Measurements from ENCODE around the gene UBE2L6. TPM values are rescaled to one million over a fixed set of nuclear protein-coding genes. Genes with fewer than 3 reads are reported as not detected.
"Not testable (repeated sequence)": the region's sequence is repeated elsewhere in the genome, so short reads cannot be mapped to it uniquely, and the experiment has no call there.

Gene UBE2L6
- total RNA-seq, 1 experiment from 2014 or later, result 51.2 TPM

DNA sequence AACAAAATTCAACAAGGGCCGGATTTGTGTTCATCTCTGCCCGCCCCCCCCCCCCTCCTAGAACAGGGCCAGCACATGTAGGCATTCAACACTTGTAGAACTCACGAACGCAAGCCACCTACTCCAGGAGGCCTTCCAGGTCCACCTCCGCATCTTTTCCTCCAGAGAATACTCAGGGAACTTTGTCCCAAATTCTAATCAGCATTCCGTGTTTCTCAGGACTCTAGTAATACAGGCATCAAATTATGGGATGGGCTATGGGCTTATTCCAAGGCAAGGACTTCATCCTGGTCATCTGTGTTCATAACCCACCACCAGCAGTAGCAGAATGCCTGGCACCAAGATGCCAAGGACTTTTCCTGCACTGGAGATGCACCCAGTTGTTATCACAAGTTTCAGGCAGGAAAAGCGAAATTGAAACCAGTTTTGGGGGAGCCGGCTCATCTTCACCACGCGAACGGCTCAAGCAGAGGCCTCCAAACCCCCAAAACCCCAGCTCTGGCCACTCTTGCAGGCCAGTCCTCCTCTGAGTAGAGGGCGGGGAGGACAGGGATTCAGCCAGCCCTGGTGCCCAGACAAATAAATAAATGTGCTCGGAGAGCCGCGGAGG, 462 bp downstream of the UBE2L6 start:
- peak; percentile 17 for DNase-seq (ENCODE audit: low read depth)

DNA sequence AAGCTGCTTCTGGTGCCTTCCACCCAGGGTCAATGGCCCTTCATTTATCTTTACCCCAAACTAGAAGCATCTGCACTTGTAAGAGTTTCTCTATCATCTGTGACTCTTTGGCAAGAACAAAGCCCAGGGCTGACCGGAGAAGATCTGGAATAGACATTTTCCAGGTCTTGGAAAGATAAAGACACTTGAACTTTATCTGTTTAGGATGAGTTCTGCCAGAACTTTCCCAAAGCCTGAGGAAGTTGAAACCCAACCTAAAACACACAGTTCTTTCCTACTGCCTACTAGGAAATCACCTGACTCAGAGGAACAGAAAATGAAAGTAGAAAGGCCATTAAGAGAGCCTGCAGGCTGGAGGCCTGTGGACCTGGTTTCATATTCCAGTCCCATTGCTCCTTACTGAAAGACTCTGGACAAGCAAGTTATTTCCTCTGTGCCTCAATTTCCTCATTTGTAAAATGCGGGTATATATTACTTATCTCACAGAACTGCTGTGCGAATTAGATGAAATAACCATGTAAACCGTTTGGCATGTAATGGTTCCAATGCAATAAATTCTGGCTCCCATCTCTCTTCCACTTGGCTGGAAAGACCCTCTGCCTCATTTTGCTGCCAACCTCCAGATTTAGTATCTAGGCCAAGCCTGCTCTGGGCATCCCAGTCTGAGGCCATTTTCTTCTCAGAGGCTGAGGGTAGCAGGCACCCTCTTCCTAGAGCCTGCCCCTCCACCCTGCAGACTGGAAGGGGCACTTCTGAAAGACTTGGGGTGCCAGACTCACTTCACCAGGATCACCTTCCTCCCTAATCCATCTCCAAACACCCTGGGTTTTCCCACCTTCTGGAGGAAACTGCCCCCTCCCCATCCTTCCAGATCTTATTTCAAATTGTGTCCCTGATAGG, 1.2 kb downstream of the UBE2L6 start:
- peak; percentile 47 for DNase-seq (ENCODE audit: low read depth)

DNA sequence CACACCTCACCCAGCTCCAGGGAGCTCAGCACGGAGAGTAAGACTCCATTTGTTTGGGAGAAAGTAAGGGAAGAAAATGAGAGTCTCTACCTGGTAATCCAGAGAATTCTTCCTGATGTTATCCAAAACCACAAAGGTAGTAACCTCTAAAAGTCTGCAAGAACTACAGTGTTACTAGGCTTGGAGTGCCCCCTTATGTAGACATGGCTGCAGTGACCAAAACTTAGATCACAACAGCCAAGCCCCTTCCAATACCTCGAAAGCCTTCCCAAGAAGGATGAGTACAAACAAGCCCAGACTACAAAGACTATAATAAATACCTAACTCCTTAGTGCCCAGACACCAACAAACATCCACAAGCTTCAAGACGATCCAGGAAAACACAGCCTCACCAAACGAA, 4.9 kb downstream of the UBE2L6 start:
- no peak for DNase-seq (ENCODE audit: low read depth)

DNA sequence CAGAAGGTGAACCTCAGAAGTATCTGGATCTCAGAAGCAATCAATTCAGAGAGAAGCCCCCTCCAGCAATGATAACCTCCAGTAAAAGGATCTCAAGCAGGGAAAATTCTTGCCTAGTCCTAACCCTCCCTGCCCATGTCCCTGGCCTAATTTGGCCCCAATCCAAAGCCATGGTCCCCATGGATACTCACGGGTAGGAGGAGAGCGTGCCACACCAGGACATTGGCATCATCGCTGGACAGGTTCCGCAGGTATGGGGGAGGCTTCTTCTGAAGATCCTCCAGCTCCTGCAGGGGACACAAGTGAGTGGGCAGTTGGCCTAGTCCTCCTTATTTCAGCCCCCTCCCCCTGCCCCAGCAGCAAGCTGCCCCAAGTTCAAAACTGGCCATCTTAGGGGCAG, 7.3 kb downstream of the UBE2L6 start:
- no peak for DNase-seq (ENCODE audit: low read depth)

DNA sequence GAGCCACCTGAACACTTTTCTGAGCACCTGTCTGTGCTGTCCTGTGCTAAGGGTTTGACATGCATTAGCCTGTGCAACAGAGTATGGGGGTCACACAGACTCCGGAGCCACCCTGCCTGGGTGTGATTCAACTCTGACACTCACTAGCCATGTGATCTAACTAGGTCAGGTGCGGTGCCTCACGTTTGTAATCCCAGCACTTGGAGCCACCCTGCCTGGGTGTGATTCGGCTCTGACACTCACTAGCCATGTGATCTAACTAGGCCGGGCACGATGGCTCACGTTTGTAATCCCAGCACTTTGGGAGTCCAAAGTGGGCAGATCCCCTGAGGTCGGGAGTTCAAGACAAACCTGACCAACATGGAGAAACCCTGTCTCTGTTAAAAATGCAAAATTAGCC, 11.4 kb downstream of the UBE2L6 start:
- DNase-seq (ENCODE audit: low read depth), result no peak

DNA sequence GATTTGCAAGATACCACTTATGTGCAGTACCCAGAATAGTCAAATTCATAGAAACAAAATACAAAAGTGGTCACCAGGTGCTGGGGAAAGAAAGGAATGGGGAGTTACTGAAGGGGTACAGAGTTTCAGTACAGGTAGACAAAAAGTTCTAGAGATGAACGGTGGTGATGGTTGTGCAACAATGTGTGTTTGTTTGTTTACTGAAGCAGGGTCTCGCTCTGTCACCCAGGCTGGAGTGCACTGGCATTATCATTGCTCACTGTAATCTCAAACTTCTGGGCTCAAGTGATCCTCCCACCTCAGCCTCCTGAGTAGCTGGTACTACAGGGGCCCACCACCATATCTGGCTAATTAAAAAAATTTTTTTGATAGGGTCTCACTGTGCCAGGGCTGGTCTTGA, 12.1 kb downstream of the UBE2L6 start:
- DNase-seq (ENCODE audit: low read depth), result no peak

DNA sequence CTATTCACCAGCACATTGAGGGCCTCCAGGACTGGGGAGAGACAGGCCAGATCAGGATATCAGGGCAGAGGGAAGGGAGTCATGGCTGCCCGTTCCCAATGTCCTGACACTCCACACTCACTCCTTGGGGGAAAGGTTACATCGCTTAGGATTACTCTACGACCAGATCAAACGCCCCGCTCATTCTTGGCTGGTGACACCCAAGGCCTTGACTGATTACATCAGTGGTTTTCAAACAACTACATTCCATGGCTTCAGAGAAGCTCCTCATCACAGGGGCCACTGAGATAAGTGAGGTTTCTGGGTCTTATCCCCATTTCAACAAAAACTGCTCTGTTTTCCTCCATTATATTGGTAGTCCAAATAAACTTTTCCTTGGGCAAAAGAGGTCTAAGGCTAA, 15.0 kb downstream of the UBE2L6 start:
- DNase-seq (ENCODE audit: low read depth), result no peak

DNA sequence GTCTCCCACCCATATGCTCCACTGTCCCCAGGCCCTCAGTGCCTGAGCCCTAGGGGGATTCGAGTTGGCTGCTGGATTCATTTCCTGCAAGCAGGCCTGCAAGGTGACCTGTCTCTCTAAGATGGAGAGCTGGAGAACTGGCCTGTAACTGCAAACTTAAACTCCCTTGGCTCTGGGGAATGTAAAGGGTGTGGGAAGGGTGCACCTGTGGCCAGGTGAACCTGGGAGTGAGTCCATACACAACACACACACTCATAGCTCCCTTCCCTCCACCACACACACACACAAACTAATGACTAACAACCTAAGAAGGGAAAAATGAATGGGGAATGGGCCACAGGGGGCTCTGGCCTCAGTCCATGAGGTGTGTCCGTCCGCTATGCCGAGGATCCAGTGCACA, 15.5 kb downstream of the UBE2L6 start:
- no peak for DNase-seq (ENCODE audit: low read depth)

DNA sequence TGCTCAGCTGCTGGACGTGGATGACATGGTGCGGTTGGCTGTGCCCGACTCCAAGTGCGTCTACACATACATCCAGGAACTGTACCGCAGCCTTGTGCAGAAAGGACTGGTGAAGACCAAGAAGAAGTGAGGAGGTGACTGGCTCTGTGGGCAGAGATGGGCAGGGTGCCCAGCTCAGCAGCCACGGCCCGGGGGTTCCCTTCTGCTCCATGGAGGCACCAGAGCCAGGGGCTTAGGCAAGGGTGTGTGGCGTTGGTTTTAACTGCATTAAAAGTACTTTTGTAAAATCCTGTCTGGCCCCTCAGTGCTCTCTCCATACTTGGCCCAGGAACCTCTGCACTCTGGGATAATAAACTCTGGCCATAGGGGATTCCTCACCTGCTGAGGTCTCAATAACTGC, 17.5 kb downstream of the UBE2L6 start:
- DNase-seq (ENCODE audit: low read depth), result no peak

DNA sequence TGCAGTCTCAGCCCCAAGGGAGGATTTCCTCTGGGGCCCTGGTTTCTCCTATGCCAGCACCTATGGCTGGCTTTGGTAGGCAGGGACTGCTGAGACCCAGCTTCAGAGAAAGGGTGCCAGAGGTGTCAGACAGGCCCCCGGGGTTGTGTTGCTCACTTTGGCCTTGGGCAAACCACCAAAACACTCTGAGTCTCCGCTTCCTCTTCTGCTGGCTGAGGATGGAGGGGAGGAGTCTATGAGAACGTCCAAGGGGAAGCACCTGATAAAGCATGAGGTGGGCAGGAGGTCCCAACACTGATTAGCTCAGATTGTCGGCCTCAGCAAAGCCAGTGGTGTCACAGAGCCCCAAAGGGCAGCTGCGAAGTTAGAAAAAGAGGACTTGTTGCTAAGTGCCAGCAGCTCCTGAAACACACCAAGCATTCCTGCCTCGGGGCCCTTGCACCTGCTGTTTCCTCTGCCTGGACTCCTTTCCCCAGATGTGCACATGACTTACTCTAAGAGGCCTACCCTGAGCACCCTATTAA, 19.6 kb downstream of the UBE2L6 start:
- no peak for DNase-seq (ENCODE audit: low read depth)

DNA sequence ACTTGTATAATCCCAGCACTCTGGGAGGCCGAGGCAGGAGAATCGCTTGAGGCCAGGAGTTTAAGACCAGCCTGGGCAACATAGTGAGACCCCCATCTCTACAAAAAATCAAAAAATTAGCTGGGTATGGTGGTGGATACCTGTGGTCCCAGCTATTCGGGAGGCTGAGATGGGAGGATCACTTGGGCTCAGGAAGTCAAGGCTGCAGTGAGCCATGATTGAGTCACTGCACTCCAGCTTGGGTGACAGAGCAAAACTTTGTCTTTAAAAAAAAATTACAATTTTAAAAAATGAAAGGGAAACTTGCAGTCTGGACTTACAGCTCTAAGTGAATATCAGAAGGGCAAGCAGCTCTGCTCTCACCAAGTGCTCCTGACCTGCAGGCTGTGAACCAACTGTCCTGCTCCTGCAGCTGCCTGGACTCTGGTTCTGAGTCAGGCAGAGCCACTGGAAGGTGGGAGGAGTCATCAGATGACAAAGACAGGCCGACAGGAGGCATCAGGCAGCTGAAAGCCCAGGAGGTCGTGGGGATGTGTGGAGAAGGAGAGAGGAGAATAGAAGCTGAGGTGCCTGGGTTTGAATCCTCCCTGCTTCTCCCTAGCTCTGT, 20.5 kb downstream of the UBE2L6 start:
- DNase-seq (ENCODE audit: low read depth), result peak; percentile 70

DNA sequence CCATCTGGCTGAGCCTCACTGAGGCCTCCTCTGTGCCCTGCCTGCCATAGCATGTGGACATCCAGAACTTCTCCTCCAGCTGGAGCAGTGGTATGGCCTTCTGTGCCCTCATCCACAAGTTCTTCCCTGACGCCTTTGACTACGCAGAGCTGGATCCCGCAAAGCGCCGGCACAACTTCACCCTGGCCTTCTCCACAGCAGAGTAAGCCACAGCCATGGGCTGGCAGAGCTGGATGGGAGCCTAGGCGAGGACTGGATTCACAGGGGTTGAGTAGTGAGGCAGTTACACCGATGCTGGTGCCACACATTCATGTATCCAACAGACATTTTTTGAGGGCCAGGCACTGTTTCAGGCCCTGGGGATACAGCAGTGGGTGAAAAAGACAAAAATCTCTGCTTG, 21.0 kb downstream of the UBE2L6 start:
- no peak for DNase-seq (ENCODE audit: low read depth)

DNA sequence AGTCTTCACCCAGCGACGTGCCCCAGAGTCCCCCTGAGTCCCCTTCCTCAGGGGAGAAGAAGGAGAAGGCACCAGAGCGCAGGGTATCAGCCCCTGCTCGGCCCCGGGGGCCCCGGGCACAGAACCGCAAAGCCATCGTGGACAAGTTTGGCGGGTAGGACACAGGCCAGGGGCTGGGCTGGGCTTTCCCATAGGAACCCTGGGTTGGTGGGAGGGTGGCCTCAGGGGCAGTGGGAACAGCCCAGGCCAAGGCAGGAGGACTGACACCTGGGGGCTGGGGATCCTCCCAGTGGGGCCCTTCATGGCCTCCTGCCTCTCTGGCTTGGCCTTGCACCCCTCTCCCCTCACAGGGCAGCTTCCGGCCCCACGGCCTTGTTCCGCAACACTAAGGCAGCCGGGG, 21.6 kb downstream of the UBE2L6 start:
- no peak for DNase-seq (ENCODE audit: low read depth)

DNA sequence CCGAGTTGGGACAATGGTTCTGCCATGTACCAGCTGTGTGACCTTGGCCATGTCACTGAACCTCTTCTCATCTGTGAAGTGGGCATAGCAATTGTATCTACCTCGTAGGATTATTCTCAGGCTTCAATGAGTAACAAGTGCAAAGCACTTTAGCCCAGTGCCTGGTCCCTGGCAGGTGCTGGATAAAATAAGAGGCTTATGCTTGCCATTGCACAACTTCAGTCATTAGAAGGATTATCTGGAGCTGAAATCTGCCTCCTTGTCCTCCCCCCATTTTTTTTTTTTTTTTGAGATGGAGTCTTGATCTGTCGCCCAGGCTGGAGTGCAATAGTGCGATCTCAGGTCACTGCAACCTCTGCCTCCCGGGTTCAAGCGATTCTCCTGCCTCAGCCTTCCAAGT, 22.9 kb downstream of the UBE2L6 start:
- DNase-seq (ENCODE audit: low read depth), result no peak

DNA sequence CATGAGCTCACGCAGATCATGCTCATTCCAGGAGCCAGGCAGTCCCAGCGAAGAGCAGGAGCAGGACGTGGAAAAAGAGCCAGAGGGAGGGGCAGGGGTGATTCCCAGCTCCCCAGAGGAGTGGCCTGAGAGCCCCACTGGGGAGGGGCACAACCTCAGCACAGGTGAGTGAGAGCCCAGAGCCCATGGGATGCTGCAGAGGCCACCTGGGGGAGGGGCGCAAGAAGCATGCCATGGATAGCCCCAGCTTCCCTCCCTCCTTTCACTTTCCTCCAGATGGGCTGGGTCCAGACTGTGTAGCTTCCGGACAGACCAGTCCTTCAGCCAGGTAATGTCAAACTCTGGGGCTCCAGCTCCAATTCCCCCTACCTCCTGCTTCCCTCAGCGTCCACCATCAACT, 23.9 kb downstream of the UBE2L6 start:
- no peak for DNase-seq (ENCODE audit: low read depth)

DNA sequence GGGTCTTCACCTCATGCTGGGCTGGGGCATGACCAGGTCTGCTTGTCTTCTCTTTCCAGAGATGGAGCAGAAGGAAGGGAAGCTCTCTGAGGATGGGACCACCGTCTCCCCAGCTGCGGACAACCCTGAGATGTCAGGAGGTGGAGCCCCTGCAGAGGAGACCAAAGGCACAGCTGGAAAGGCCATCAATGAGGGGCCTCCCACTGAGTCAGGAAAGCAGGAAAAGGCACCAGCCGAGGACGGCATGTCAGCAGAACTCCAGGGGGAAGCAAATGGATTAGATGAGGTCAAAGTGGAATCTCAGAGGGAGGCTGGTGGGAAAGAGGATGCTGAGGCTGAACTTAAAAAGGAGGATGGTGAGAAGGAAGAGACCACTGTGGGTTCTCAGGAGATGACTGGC, 24.9 kb downstream of the UBE2L6 start:
- DNase-seq (ENCODE audit: low read depth), result no peak

DNA sequence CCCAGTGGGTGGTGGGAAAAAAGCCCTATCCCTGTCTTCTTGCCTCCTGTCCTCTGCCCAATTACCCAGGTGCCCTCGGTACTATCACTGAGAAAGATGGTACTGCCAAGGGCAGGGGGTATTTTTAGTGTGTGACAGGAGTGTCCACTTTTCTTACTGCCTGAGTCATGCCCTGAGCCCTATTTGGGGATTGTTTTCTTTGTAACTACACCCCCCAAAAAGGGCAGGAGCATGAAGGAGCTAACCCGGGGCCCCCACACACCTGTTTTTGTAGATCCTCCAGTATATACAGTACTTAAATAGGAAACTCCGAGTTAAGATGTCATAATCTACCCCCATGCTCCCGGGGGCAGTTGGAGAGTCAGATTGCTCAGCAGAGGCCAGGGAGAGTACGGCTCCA, 26.3 kb downstream of the UBE2L6 start:
- DNase-seq (ENCODE audit: low read depth), result no peak

DNA sequence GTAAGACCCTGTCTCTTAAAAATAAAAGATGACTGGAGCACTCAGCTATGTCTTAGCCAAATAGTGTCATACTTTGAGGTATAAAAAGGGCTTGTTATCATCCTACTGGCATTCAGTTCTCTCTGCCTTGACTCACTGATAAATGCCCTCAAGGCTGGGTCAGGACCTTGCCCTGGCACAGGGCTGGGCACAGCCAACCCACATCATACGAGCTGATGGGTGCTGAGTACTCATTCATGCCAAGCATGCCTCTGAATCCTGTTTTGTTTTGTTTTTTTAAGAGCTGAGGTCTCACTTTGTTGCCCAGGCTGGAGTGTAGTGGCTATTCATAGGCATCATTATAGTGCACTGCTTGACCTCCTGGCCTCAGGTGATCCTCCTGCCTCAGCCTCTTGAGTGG, 28.1 kb downstream of the UBE2L6 start:
- DNase-seq (ENCODE audit: low read depth), result no peak

DNA sequence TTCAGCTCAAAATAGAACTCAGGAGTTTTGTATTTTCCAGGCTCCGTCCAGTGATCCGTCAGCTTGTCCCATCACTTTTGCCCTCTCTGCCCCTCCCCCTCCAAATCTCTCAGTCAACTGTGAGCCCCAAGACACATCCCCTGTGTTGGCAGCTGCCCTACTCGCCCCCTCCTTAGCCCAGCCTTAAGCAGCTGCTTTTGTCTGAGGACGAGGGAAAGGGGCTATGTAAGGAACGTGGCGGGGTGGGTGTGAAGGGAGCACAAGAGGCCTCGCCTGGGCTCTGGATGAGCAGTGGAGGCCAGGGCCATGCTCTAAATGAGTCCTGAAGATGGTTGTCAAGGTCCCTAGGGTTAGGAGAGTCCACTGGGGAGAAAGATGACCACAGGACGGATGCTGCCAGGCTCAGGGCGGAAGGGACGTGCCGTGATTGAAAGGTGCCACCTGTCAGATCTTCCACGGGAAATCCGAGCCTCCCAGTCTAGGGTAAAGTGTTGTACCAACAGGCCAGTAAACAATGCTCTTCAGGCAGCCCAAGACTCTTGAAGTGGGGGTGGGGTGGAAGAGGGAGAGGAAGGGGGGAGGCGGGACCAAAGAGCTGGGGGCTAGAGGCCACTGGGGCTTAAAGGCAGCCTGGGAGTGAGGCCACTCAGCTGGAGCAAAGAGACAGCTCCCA, 30.4 kb downstream of the UBE2L6 start, which contains the start of gene SMTNL1:
Gene SMTNL1 (plus strand): TSS at position 649 of the 673 bp plus-strand sequence. CDS start 5,048 bp downstream, outside the sequence.
- DNase-seq (ENCODE audit: low read depth), result no peak

DNA sequence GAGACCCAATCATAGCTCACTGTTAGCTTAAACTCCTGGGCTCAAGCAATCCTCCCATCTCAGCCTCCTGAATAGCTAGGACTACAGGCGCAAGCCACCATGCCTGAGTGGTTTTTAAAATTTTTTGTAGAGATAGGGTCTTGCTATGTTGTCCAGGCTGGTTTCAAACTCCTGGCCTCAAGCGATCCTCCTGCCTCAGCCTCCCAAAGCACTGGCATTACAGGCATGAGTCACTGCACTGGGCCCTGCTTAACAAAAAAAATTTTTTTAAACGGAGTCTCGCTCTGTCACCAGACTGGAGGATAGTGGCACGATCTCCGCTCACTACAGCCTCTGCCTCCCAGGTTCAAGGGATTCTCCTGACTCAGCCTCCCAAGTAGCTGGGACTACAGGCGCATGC, 33.0 kb downstream of the UBE2L6 start:
- DNase-seq (ENCODE audit: low read depth), result not testable (repeated sequence)

Measured in HT1080 (cell line).